Right lobe of liver (tissue), 6 donors: ENCODE data around the gene GRB10. TPM values are rescaled to one million over a fixed set of nuclear protein-coding genes. Genes with fewer than 3 reads are reported as not detected.
A peak's percentile ranks its signal among the peaks of the same experiment; 100 is the strongest.

Experiments used
- ATAC-seq, 4 donors: fragments of 200-7000 bp; cut with Tn5 transposase; one replicate each; pipeline ENCODE4 v1.9.1; 2020; ENCODE audit warnings: mild to moderate bottlenecking in 4 of 4, moderate library complexity in 4 of 4
- DNase-seq, 3 donors: peaks; one replicate each; pipeline ENCODE4 v3.0.0-alpha.2; 2020
- H3K27ac ChIP-seq, 3 donors: fragments of 200-600 bp; one replicate each; pipeline ENCODE4 v1.8.0; 2022
- H3K27me3 ChIP-seq, 2 donors: fragments of 200-600 bp; one replicate each; pipeline ENCODE4 v1.8.0; 2022
- H3K36me3 ChIP-seq, 4 donors: fragments of 200-600 bp; sonication (generic) in 1 of 4; one replicate each; pipeline versions ENCODE4 v1.5.1 to v1.8.0; 2017 to 2022; ENCODE audit warnings: control low read depth in 1 of 4
- H3K4me1 ChIP-seq, 4 donors: fragments of 200-600 bp; sonication (generic) in 1 of 4; one replicate each; pipeline versions ENCODE4 v1.5.1 to v1.8.0; 2017 to 2022; ENCODE audit warnings: control low read depth in 1 of 4
- H3K4me3 ChIP-seq, 3 donors: fragments of 200-600 bp; one replicate each; pipeline ENCODE4 v1.8.0; 2022
- H3K9me3 ChIP-seq, 4 donors: fragments of 200-600 bp; sonication (generic) in 1 of 4; one replicate each; pipeline versions ENCODE4 v1.5.1 to v1.8.0; 2017 to 2022; ENCODE audit warnings: control low read depth in 1 of 4
- CTCF ChIP-seq, 4 donors: fragments of 200-600 bp in 3 of 4; fragments of 450-650 bp in 1 of 4; IDR thresholded peaks; one replicate each; pipeline versions ENCODE4 v1.5.1 to v1.8.0; 2016 to 2022; ENCODE audit warnings: antibody characterized with exemption in 4 of 4, mild to moderate bottlenecking in 2 of 4
- POLR2A ChIP-seq: fragments of 450-650 bp; IDR thresholded peaks from one replicate; pipeline ENCODE4 v1.6.1; 2017; ENCODE audit warnings: antibody characterized with exemption, mild to moderate bottlenecking
- WGBS: methylation state at CpG from one replicate; pipeline ENCODE4 v1.1.6; 2018; ENCODE audit warnings: low coverage, low lambda C conversion rate; ENCODE audit not compliant: insufficient coverage; ENCODE audit errors: missing lambda C conversion rate; 5-methylcytosine and 5-hydroxymethylcytosine counted together
- intact Hi-C, 2 donors: fragments of 100-400 bp; cut with DNase I; formaldehyde crosslinking; loops; one replicate each; pipeline versions ENCODE4 v1.11.2 to v1.14.1; 2022
- total RNA-seq, 6 experiments: library from RNA; depleted of rRNA in 2 of 6; stranded (reverse); fragments of >200 nt in 2 of 6; fragmentation: NEBNext Ultra II Directional in 3 of 6; extraction: Animal tissue kit (Norgen Biotek cat#: 25700) in 3 of 6; gene quantifications; one replicate each; pipeline versions ENCODE4 v1.1.0 to v1.2.4, GENCODE V29; 2016 to 2023
- donor health status: DM: no; HTN: yes; CAD: no.
- donor health status: DM: no; HTN: no; CAD: no.
- donor health status: DM: no; HTN: no; CAD: no.
- donor health status: DM: no; HTN: yes; CAD: no.
- donor health status: DM: no; HTN: yes; CAD: no.

Gene GRB10
- total RNA-seq, 6 experiments from 2014 or later: 24.9 to 55.5 (median 40.0) TPM

GRCh38 chr7:50704844-50705243 is 77.9 kb downstream of the GRB10 start:
- TF ChIP-seq CTCF (IDR thresholded peaks at IDR 0.05) (no peak), POLR2A (no peak)
- Histone ChIP-seq H3K9me3 (no peaks in the 10 kb centered on the region), H3K36me3 (peaks cover 0 to 8% (median 0%) of the 10 kb centered on the region in 4 donors), H3K4me1 (peaks cover 0 to 35% (median 6%) of the 10 kb centered on the region in 4 donors), H3K27ac (no peak overlapping the region), H3K4me3 (no peak overlapping the region), H3K27me3 (no peaks in the 10 kb centered on the region)
- intact Hi-C loops: no loop called here
- WGBS: 90% methylated on average over 2 of the region's 6 CpGs
- ATAC-seq: no peak
- no peak for DNase-seq

GRCh38 chr7:50703654-50704053 is 79.0 kb downstream of the GRB10 start:
- no peaks in the 10 kb centered on the region for H3K9me3 ChIP-seq
- WGBS: 83% methylated on average over 2 of the region's 6 CpGs
- DNase-seq (no peak), ATAC-seq (no peak)
- no peak overlapping the region for H3K27ac ChIP-seq
- intact Hi-C loops: no loop called here
- H3K27me3 ChIP-seq: no peaks in the 10 kb centered on the region
- H3K4me3 ChIP-seq: no peak overlapping the region
- TF ChIP-seq POLR2A (no peak), CTCF (IDR thresholded peaks at IDR 0.05) (no peak)
- H3K36me3 ChIP-seq: peaks cover 0 to 8% (median 0%) of the 10 kb centered on the region in 4 donors
- H3K4me1 ChIP-seq: peaks cover 0 to 30% (median 6%) of the 10 kb centered on the region in 4 donors

- Histone ChIP-seq H3K27ac (peak overlapping the region in 1 of 3 donors; percentile 72), H3K27me3 (no peaks in the 10 kb centered on the region), H3K36me3 (peaks cover 0 to 8% (median 0%) of the 10 kb centered on the region in 4 donors), H3K9me3 (no peaks in the 10 kb centered on the region), H3K4me1 (peaks cover 0 to 30% (median 13%) of the 10 kb centered on the region in 4 donors), H3K4me3 (no peak overlapping the region)
- no peak for DNase-seq
- intact Hi-C loops: loop anchor here in 1 of 2 donors (10.0 kb wide), 1 partner anchor 96 kb away; no protein-coding TSS in a partner anchor
- no peak for ATAC-seq
- TF ChIP-seq CTCF (IDR thresholded peaks at IDR 0.05) (no peak), POLR2A (no peak)
Observed at GRCh38 chr7:50699143-50699542, 83.6 kb downstream of the GRB10 start.

GRCh38 chr7:50697748-50698147 is 84.9 kb downstream of the GRB10 start:
- H3K27ac ChIP-seq: peak overlapping the region; percentile 37 to 72 (median 65)
- no peaks in the 10 kb centered on the region for H3K27me3 ChIP-seq
- peaks cover 0 to 30% (median 10%) of the 10 kb centered on the region in 4 donors for H3K4me1 ChIP-seq
- ATAC-seq: peak; percentile 74 to 92 (median 91)
- TF ChIP-seq CTCF (IDR thresholded peaks at IDR 0.05) (no peak), POLR2A (no peak)
- DNase-seq: peak in 2 of 3 donors; percentile 82 to 85
- intact Hi-C loops: loop anchor here in 1 of 2 donors (10.0 kb wide), 1 partner anchor 97 kb away; no protein-coding TSS in a partner anchor
- 14% methylated on average over 1 of the region's 1 CpG for WGBS
- peaks cover 0 to 8% (median 0%) of the 10 kb centered on the region in 4 donors for H3K36me3 ChIP-seq
- H3K4me3 ChIP-seq: no peak overlapping the region
- no peaks in the 10 kb centered on the region for H3K9me3 ChIP-seq
